ENCODE measurements around the gene BTBD18.
A peak's percentile ranks its signal among the peaks of the same experiment; 100 is the strongest.
"Not testable (repeated sequence)": the region's sequence is repeated elsewhere in the genome, so short reads cannot be mapped to it uniquely, and the experiment has no call there.

The BTBD18 gene

GRCh38 chr11:57727185-57727584 is 24.4 kb downstream of the BTBD18 start:
- Histone ChIP-seq H3K4me3 (ENCODE audit: low read depth, low read length) (no peak overlapping the region), H3K36me3 (replicated peaks) (no peaks in the 10 kb centered on the region), H3K27ac (no peak overlapping the region), H3K27me3 (replicated peaks) (no peaks in the 10 kb centered on the region)
- TF ChIP-seq, protein P1, sequence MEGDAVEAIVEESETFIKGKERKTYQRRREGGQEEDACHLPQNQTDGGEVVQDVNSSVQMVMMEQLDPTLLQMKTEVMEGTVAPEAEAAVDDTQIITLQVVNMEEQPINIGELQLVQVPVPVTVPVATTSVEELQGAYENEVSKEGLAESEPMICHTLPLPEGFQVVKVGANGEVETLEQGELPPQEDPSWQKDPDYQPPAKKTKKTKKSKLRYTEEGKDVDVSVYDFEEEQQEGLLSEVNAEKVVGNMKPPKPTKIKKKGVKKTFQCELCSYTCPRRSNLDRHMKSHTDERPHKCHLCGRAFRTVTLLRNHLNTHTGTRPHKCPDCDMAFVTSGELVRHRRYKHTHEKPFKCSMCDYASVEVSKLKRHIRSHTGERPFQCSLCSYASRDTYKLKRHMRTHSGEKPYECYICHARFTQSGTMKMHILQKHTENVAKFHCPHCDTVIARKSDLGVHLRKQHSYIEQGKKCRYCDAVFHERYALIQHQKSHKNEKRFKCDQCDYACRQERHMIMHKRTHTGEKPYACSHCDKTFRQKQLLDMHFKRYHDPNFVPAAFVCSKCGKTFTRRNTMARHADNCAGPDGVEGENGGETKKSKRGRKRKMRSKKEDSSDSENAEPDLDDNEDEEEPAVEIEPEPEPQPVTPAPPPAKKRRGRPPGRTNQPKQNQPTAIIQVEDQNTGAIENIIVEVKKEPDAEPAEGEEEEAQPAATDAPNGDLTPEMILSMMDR (IDR thresholded peaks at IDR 0.05; ENCODE audit: low read depth, low read length, missing control alignments), result no peak
- in situ Hi-C loops (cut with HindIII; ENCODE audit: low pct_ligation_motif_present, low sequenced_read_pairs), result no loop called here
- no peak for DNase-seq

DNA sequence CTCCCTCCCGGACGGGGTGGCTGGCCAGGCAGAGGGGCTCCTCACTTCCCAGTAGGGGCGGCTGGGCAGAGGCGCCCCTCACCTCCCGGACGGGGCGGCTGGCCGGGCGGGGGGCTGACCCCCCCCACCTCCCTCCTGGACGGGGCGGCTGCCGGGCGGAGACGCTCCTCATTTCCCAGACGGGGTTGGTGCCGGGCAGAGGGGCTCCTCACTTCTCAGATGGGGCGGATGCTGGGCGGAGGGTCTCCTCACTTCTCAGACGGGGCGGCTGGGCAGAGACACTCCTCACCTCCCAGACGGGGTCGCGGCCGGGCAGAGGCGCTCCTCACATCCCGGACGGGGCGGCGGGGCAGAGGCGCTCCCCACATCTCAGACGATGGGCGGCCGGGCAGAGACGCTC is 34.9 kb downstream of the BTBD18 start:
- H3K27ac ChIP-seq; in situ Hi-C loops (cut with HindIII; ENCODE audit: low pct_ligation_motif_present, low sequenced_read_pairs); H3K36me3 ChIP-seq (replicated peaks); H3K4me3 ChIP-seq (ENCODE audit: low read depth, low read length); H3K27me3 ChIP-seq (replicated peaks); DNase-seq: not testable (repeated sequence)

- H3K36me3 ChIP-seq (replicated peaks), result no peaks in the 10 kb centered on the region
- in situ Hi-C loops (cut with HindIII; ENCODE audit: low pct_ligation_motif_present, low sequenced_read_pairs), result no loop called here
- H3K27ac ChIP-seq, result no peak overlapping the region
- peak overlapping the region; percentile 100 for H3K4me3 ChIP-seq (ENCODE audit: low read depth, low read length)
- H3K27me3 ChIP-seq (replicated peaks), result no peaks in the 10 kb centered on the region
- no peak for DNase-seq
- TF ChIP-seq, protein P1 (IDR thresholded peaks at IDR 0.05; ENCODE audit: low read depth, low read length, missing control alignments), result no peak
Measured at GRCh38 chr11:57713835-57714234, 37.8 kb downstream of the BTBD18 start.

DNA sequence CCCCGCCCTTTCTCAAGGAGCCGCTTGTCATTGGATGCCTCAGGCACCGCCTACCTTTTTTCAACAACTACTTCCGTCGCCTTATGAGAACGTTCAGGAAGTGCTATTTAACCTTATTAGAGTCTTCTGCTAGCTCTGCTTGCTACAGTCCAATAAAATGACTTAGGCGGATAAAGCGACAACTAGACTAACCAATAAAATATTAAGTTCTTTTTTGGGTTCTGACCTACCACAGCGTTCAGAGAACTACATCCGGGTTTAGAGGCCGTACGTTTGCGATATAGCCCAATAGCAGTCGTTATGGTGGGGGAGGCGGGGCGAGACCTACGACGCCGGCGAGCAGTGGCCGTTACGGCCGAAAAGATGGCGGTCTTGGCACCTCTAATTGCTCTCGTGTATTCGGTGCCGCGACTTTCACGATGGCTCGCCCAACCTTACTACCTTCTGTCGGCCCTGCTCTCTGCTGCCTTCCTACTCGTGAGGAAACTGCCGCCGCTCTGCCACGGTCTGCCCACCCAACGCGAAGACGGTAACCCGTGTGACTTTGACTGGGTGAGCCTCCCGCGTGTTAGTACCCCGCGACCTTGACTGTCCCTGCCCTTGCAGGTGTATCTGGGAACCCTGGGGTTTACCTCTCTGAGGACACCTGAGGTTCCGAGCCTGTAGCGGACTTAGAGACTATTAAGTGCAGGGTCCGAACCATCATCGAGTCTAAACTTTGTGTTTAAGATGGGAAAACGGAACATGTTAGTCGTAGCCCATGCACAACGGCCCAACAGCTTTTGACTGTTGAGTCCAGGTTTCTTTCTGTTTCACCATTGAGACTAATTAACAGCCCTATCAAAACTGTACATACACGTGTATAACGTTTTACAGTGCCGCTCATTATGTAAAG is 39.1 kb downstream of the BTBD18 start, which contains the start of gene TMX2:
TSS of gene TMX2 (plus strand) at position 338 of the 895 bp plus-strand sequence. CDS start at position 364, 26 bp downstream.
- H3K4me3 ChIP-seq (ENCODE audit: low read depth, low read length), result peak within 1 kb of the TSS; percentile 100
- H3K36me3 ChIP-seq (replicated peaks), result no peaks in the 10 kb centered on the region
- H3K27me3 ChIP-seq (replicated peaks), result no peaks in the 10 kb centered on the region
- H3K27ac ChIP-seq, result peak within 1 kb of the TSS; percentile 73
- in situ Hi-C loops (cut with HindIII; ENCODE audit: low pct_ligation_motif_present, low sequenced_read_pairs), result no loop called here
- TF ChIP-seq, protein P1 (IDR thresholded peaks at IDR 0.05; ENCODE audit: low read depth, low read length, missing control alignments), result no peak
- DNase-seq, result peak; percentile 99

GRCh38 chr11:57711414-57712255 is 40.0 kb downstream of the BTBD18 start, which contains the start of gene MED19:
Gene MED19, minus strand, starts transcription at chr11:57712215. Its CDS starts 36 bp downstream, at chr11:57712179.
- Histone ChIP-seq H3K36me3 (replicated peaks) (no peaks in the 10 kb centered on the region), H3K27me3 (replicated peaks) (no peaks in the 10 kb centered on the region), H3K4me3 (ENCODE audit: low read depth, low read length) (peak within 1 kb of the TSS; percentile 100), H3K27ac (peak within 1 kb of the TSS; percentile 73)
- TF ChIP-seq, protein P1 (IDR thresholded peaks at IDR 0.05; ENCODE audit: low read depth, low read length, missing control alignments), result no peak
- in situ Hi-C loops (cut with HindIII; ENCODE audit: low pct_ligation_motif_present, low sequenced_read_pairs), result no loop called here
- DNase-seq, result peak; percentile 74

All from brain microvascular endothelial cell (primary cell).